ENCODE data around the gene DTX3. TPM values are rescaled to one million over a fixed set of nuclear protein-coding genes. Genes with fewer than 3 reads are reported as not detected.
"Not testable (repeated sequence)": the region's sequence is repeated elsewhere in the genome, so short reads cannot be mapped to it uniquely, and the experiment has no call there.

The DTX3 gene
- total RNA-seq, 1 donor from 2014 or later: 21.7 TPM

DNA sequence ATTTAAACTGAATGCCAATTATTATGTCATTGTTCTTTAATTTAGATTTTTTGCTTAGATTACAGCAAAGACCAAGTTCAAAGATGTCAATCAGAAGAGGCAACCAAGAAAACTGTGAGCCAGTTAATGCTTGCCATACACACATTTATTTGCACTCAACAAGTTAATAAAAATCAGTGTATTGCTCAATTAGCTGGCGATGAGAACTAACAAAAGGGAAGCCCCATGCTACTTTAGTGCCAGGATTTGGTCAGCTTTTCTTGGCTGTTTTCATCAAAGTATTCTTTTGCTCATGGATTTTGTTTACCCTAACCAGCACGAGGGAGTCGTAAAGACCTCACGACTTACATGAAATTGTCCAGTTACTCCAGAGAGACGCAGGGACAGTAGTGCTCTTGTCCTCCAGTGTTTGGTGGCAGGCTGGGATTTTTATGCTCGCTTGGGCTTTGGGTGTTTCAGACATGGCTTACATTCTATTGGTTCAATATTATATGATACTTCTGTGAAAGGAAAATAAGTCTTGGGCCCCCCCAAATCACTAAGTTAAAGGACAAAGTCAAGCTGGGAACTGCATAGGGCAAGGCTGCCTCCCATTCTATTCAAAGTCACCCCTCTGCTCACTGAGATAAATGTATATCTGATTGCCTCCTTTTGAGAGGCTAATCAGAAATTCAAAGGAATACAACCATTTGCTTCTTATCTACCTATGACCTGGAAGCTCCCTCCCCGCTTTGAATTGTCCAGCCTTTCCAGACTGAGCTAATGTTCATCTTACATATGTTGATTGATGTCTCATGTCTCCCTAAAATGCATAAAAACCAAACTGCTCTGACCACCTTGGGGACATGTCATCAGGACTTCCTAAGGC, 35.8 kb downstream of the DTX3 start:
- H3K27ac Mint-ChIP-seq: no peak overlapping the region
- peaks cover 3% of the 10 kb centered on the region for H3K9me3 Mint-ChIP-seq
- peaks cover 1% of the 10 kb centered on the region for H3K4me1 Mint-ChIP-seq (ENCODE audit: low read depth)
- DNase-seq (ENCODE audit: low spot score): no peak
- intact Hi-C loops (cut with micrococcal nuclease): no loop called here
- peaks cover 26% of the 10 kb centered on the region for H3K27me3 Mint-ChIP-seq (ENCODE audit: low read depth)
- H3K36me3 Mint-ChIP-seq (ENCODE audit: low read depth): no peaks in the 10 kb centered on the region
- no peak overlapping the region for H3K4me3 Mint-ChIP-seq (ENCODE audit: low read depth)

DNA sequence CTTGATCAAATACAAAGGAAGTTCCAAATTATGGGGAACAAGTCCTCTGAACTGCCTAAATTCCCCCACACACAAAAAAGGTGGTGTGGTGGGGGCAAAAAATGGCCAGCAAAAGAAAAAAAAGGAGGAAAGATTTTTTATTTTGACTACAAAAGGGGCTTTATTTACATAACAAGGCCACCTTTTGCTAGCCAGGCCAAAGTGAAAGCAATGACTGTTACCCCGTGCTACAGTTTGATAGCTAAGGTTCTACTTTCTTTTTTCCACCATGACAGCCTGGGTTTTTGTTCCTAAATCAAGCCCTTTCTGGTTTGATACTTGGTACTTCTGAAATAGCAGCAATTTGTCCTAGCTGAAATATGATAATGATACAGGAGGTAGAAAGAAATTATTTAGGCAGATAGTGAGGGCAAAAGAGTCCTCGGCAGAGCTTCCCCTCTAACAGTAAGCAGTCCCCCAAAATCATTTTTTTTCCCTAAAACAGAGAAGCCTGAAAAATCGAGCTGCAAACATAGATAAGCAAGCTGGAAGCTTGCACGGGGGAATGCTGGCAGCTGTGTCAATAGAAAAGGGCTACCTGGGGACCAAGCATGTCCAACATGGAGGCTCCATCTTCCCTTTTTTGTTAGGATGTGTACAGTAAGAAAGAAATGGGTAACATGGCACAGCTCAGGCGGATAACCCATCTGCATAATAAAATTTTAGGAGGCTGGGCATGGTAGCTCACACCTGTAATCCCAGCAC, 37.2 kb downstream of the DTX3 start:
- intact Hi-C loops (cut with micrococcal nuclease): no loop called here
- Mint-ChIP-seq H3K4me3 (ENCODE audit: low read depth) (no peak overlapping the region), H3K9me3 (peaks cover 7% of the 10 kb centered on the region), H3K36me3 (ENCODE audit: low read depth) (no peaks in the 10 kb centered on the region), H3K4me1 (ENCODE audit: low read depth) (peaks cover 1% of the 10 kb centered on the region), H3K27me3 (ENCODE audit: low read depth) (peaks cover 24% of the 10 kb centered on the region), H3K27ac (no peak overlapping the region)
- no peak for DNase-seq (ENCODE audit: low spot score)

- H3K27ac Mint-ChIP-seq; H3K36me3 Mint-ChIP-seq (ENCODE audit: low read depth); H3K27me3 Mint-ChIP-seq (ENCODE audit: low read depth); H3K4me1 Mint-ChIP-seq (ENCODE audit: low read depth); intact Hi-C loops (cut with micrococcal nuclease); H3K9me3 Mint-ChIP-seq; DNase-seq (ENCODE audit: low spot score); H3K4me3 Mint-ChIP-seq (ENCODE audit: low read depth): not testable (repeated sequence)
Observed at GRCh38 chr12:57645990-57646658, 41.5 kb downstream of the DTX3 start.

DNA sequence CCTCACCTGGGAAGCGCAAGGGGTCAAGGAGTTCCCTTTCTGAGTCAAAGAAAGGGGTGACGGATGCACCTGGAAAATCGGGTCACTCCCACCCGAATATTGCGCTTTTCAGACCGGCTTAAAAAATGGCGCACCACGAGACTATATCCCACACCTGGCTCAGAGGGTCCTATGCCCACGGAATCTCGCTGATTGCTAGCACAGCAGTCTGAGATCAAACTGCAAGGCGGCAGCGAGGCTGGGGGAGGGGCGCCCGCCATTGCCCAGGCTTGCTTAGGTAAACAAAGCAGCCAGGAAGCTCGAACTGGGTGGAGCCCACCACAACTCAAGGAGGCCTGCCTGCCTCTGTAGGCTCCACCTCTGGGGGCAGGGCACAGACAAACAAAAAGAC, 42.0 kb downstream of the DTX3 start:
- H3K9me3 Mint-ChIP-seq; H3K4me3 Mint-ChIP-seq (ENCODE audit: low read depth); H3K27me3 Mint-ChIP-seq (ENCODE audit: low read depth); H3K4me1 Mint-ChIP-seq (ENCODE audit: low read depth); intact Hi-C loops (cut with micrococcal nuclease); H3K36me3 Mint-ChIP-seq (ENCODE audit: low read depth); DNase-seq (ENCODE audit: low spot score); H3K27ac Mint-ChIP-seq: not testable (repeated sequence)

GRCh38 chr12:57654042-57654441, 49.4 kb downstream of the DTX3 start:
- H3K27me3 Mint-ChIP-seq (ENCODE audit: low read depth): no peaks in the 10 kb centered on the region
- intact Hi-C loops (cut with micrococcal nuclease): no loop called here
- H3K4me1 Mint-ChIP-seq (ENCODE audit: low read depth): no peaks in the 10 kb centered on the region
- DNase-seq (ENCODE audit: low spot score): no peak
- H3K9me3 Mint-ChIP-seq: peaks cover 7% of the 10 kb centered on the region
- H3K36me3 Mint-ChIP-seq (ENCODE audit: low read depth): no peaks in the 10 kb centered on the region
- H3K27ac Mint-ChIP-seq: no peak overlapping the region
- no peak overlapping the region for H3K4me3 Mint-ChIP-seq (ENCODE audit: low read depth)

GRCh38 chr12:57655541-57656240, 51.1 kb downstream of the DTX3 start:
- H3K4me3 Mint-ChIP-seq (ENCODE audit: low read depth): no peak overlapping the region
- no peaks in the 10 kb centered on the region for H3K36me3 Mint-ChIP-seq (ENCODE audit: low read depth)
- DNase-seq (ENCODE audit: low spot score): no peak
- intact Hi-C loops (cut with micrococcal nuclease): no loop called here
- peaks cover 1% of the 10 kb centered on the region for H3K27me3 Mint-ChIP-seq (ENCODE audit: low read depth)
- H3K9me3 Mint-ChIP-seq: peaks cover 8% of the 10 kb centered on the region
- no peak overlapping the region for H3K27ac Mint-ChIP-seq
- no peaks in the 10 kb centered on the region for H3K4me1 Mint-ChIP-seq (ENCODE audit: low read depth)

DNA sequence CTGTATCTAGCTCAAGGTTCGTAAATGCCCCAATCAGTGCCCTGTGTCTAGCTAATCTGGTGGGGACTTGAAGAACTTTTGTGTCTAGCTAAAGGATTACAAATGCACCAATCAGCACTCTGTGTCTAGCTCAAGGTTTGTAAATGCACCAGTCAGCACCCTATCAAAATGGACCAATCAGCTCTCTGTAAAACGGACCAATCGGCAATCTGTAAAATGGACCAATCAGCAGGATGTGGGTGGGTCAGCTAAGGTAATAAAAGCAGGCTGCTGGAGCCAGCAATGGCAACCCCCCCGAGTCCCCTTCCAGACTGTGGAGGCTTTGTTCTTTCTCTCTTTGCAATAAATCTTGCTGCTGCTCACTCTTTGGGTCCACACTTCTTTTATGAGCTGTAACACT, 51.8 kb downstream of the DTX3 start:
- H3K9me3 Mint-ChIP-seq: peaks cover 16% of the 10 kb centered on the region
- H3K36me3 Mint-ChIP-seq (ENCODE audit: low read depth); H3K4me3 Mint-ChIP-seq (ENCODE audit: low read depth); intact Hi-C loops (cut with micrococcal nuclease); H3K27me3 Mint-ChIP-seq (ENCODE audit: low read depth); DNase-seq (ENCODE audit: low spot score); H3K4me1 Mint-ChIP-seq (ENCODE audit: low read depth); H3K27ac Mint-ChIP-seq: not testable (repeated sequence)

- Mint-ChIP-seq H3K27ac (no peak overlapping the region), H3K36me3 (ENCODE audit: low read depth) (no peaks in the 10 kb centered on the region), H3K4me3 (ENCODE audit: low read depth) (no peak overlapping the region), H3K9me3 (peaks cover 19% of the 10 kb centered on the region), H3K27me3 (ENCODE audit: low read depth) (peaks cover 1% of the 10 kb centered on the region), H3K4me1 (ENCODE audit: low read depth) (no peaks in the 10 kb centered on the region)
- intact Hi-C loops (cut with micrococcal nuclease): no loop called here
- no peak for DNase-seq (ENCODE audit: low spot score)
Observed at GRCh38 chr12:57657744-57658143, 53.1 kb downstream of the DTX3 start.

- peaks cover 20% of the 10 kb centered on the region for H3K9me3 Mint-ChIP-seq
- intact Hi-C loops (cut with micrococcal nuclease): no loop called here
- H3K36me3 Mint-ChIP-seq (ENCODE audit: low read depth): no peaks in the 10 kb centered on the region
- no peaks in the 10 kb centered on the region for H3K4me1 Mint-ChIP-seq (ENCODE audit: low read depth)
- DNase-seq (ENCODE audit: low spot score): no peak
- H3K27ac Mint-ChIP-seq: no peak overlapping the region
- peaks cover 1% of the 10 kb centered on the region for H3K27me3 Mint-ChIP-seq (ENCODE audit: low read depth)
- H3K4me3 Mint-ChIP-seq (ENCODE audit: low read depth): no peak overlapping the region
Observed at GRCh38 chr12:57658890-57659289, 54.3 kb downstream of the DTX3 start.

Other genes with a start within 250 kb of the DTX3 start
- gene R3HDM2, start 173.8 kb upstream of the DTX3 start, total RNA-seq: 44.9 and 46.9 TPM in 2 replicates
- gene INHBC, start 170.0 kb upstream of the DTX3 start, total RNA-seq: 0.14 TPM in 2 replicates
- gene INHBE, start 149.5 kb upstream of the DTX3 start, total RNA-seq: 0.25 and 0.39 TPM in 2 replicates
- 1.3 and 1.5 TPM in 2 replicates for gene GLI1, start 145.0 kb upstream of the DTX3 start, total RNA-seq
- 105 and 106 TPM in 2 replicates for gene ARHGAP9, start 125.0 kb upstream of the DTX3 start, total RNA-seq
- 249 and 257 TPM in 2 replicates for gene MARS1, start 116.8 kb upstream of the DTX3 start, total RNA-seq
- gene DDIT3, start 84.3 kb upstream of the DTX3 start, total RNA-seq: 10.9 and 11.4 TPM in 2 replicates
- gene MBD6, start 82.0 kb upstream of the DTX3 start, total RNA-seq: 62.4 and 67.9 TPM in 2 replicates
- gene DCTN2, start 57.6 kb upstream of the DTX3 start, total RNA-seq: 96.7 and 101 TPM in 2 replicates
- 3.0 and 3.4 TPM in 2 replicates for gene KIF5A, start 54.8 kb upstream of the DTX3 start, total RNA-seq
- 23.2 and 24.6 TPM in 2 replicates for gene PIP4K2C, start 13.6 kb upstream of the DTX3 start, total RNA-seq
- gene ARHGEF25, start 6.6 kb downstream of the DTX3 start, total RNA-seq: 1.9 and 2.3 TPM in 2 replicates
- gene B4GALNT1, start 28.4 kb downstream of the DTX3 start, total RNA-seq: 10.8 and 11.3 TPM in 2 replicates
- 97.4 and 99.1 TPM in 2 replicates for gene OS9, start 89.3 kb downstream of the DTX3 start, total RNA-seq
- gene AGAP2, start 133.9 kb downstream of the DTX3 start, total RNA-seq: 28.9 and 29.0 TPM in 2 replicates
- gene TSPAN31, start 140.2 kb downstream of the DTX3 start, total RNA-seq: 23.9 and 27.0 TPM in 2 replicates
- 180 and 201 TPM in 2 replicates for gene CDK4, start 147.5 kb downstream of the DTX3 start, total RNA-seq
- 24.7 and 26.2 TPM in 2 replicates for gene MARCHF9, start 150.3 kb downstream of the DTX3 start, total RNA-seq
- gene CYP27B1, start 162.3 kb downstream of the DTX3 start, total RNA-seq: 11.3 and 13.0 TPM in 2 replicates
- 61.2 and 64.5 TPM in 2 replicates for gene METTL1, start 167.3 kb downstream of the DTX3 start, total RNA-seq
- gene EEF1AKMT3, start 167.8 kb downstream of the DTX3 start, total RNA-seq: 5.1 and 5.8 TPM in 2 replicates
- gene TSFM, start 178.0 kb downstream of the DTX3 start, total RNA-seq: 44.9 and 52.7 TPM in 2 replicates
- gene AVIL, start 213.9 kb downstream of the DTX3 start, total RNA-seq: 0.37 and 0.50 TPM in 2 replicates
- gene CTDSP2, start 241.9 kb downstream of the DTX3 start, total RNA-seq: 62.5 and 65.2 TPM in 2 replicates

All from activated T-helper 2 cell treated with anti-CD3 and anti-CD28 coated beads, Interferon-gamma antibody, Interleukin-2, Interleukin-4, amounts not matched to agents 10 μg/mL and 5 μg/mL and 100 μg/mL, durations not matched to agents 14 hours and 24 hours and 36 hours (primary cell).